BLaER1 (cell line): ENCODE data around the gene RPL3.
"Not testable (repeated sequence)": the region's sequence is repeated elsewhere in the genome, so short reads cannot be mapped to it uniquely, and the experiment has no call there.

Experiments
- H3K27ac ChIP-seq: shearing (Covaris generic); formaldehyde crosslinking; 2 replicates; pipeline ENCODE4 v1.8.1; 2022
- H3K27me3 ChIP-seq: shearing (Covaris generic); formaldehyde crosslinking; 2 replicates; pipeline ENCODE4 v1.8.1; 2022
- H3K36me3 ChIP-seq: shearing (Covaris generic); formaldehyde crosslinking; 2 replicates; pipeline ENCODE4 v1.8.1; 2022
- H3K4me1 ChIP-seq: shearing (Covaris generic); formaldehyde crosslinking; 2 replicates; pipeline ENCODE4 v1.8.1; 2022
- H3K4me2 ChIP-seq: shearing (Covaris generic); formaldehyde crosslinking; 2 replicates; pipeline ENCODE4 v1.8.1; 2022
- H3K4me3 ChIP-seq: shearing (Covaris generic); formaldehyde crosslinking; 2 replicates; pipeline ENCODE4 v1.8.1; 2022
- H3K9ac ChIP-seq: shearing (Covaris generic); formaldehyde crosslinking; 2 replicates; pipeline ENCODE4 v1.8.1; 2022
- H3K9me3 ChIP-seq: shearing (Covaris generic); formaldehyde crosslinking; 2 replicates; pipeline ENCODE4 v1.8.1; 2022
- H4K20me1 ChIP-seq: shearing (Covaris generic); formaldehyde crosslinking; 2 replicates; pipeline ENCODE4 v1.8.1; 2022
- Cebpa-rat ChIP-seq: shearing (Covaris generic); IDR thresholded peaks from 2 replicates; pipeline ENCODE4 v1.8.1; 2022

The RPL3 gene

GRCh38 chr22:39361496-39361895 is 42.1 kb upstream of the RPL3 start:
- Histone ChIP-seq H3K4me1 (peaks cover 91% of the 10 kb centered on the region), H3K36me3 (peaks cover 34% of the 10 kb centered on the region), H3K4me2 (peak overlapping the region; percentile 86), H3K9ac (peak overlapping the region; percentile 72), H3K27me3 (no peaks in the 10 kb centered on the region), H3K9me3 (no peaks in the 10 kb centered on the region), H4K20me1 (peaks cover 65% of the 10 kb centered on the region), H3K27ac (peak overlapping the region; percentile 88), H3K4me3 (no peak overlapping the region)
- no peak for TF ChIP-seq Cebpa-rat

DNA sequence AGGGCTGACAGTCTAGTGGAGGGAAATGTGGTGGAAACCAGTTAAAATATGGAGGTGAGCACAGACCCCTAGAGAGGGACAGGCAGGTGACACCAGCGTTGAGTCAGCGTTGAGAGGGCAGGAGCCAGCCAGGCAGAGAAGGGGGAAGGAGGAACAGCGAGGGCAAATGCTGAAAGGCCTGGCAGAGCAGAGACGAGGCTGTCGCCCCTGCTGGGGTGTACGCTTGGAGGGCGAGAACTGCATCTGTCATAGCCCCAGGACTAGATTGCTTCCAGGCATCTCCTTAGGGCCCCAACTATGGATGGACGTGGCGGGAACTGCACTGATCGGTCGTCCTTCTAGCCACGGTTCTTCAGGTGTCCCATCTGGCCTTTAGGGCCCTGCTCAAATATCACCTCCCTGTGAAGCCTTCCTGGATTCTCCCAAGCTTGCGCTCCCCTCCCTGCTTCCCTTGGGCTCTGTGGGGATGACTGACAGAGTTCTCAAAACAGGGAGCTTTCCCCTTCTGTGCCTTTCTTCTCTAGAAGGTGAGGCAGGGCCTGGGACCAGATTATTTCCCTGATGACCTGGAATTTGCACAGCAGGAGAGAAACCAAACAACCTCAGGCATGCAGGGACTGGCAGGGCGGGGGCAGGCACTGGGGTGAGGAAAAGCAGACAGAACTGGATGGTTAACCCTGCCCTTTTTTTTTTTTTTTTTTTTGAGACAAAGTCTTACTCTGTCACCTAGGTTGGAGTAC is 41.4 kb upstream of the RPL3 start:
- H3K4me2 ChIP-seq = peak overlapping the region; percentile 86
- peaks cover 38% of the 10 kb centered on the region for H3K36me3 ChIP-seq
- H3K4me3 ChIP-seq = no peak overlapping the region
- H3K27me3 ChIP-seq = no peaks in the 10 kb centered on the region
- H3K4me1 ChIP-seq = peaks cover 91% of the 10 kb centered on the region
- H4K20me1 ChIP-seq = peaks cover 68% of the 10 kb centered on the region
- TF ChIP-seq Cebpa-rat = no peak
- H3K9me3 ChIP-seq = no peaks in the 10 kb centered on the region
- H3K9ac ChIP-seq = peak overlapping the region; percentile 35; the same call in 1 of the 2 replicates
- H3K27ac ChIP-seq = peak overlapping the region; percentile 88

GRCh38 chr22:39360242-39360641 is 40.8 kb upstream of the RPL3 start:
- Histone ChIP-seq H3K4me2 (peak overlapping the region; percentile 86), H3K4me1 (peaks cover 91% of the 10 kb centered on the region), H4K20me1 (peaks cover 74% of the 10 kb centered on the region), H3K9me3 (no peaks in the 10 kb centered on the region), H3K4me3 (no peak overlapping the region), H3K27me3 (no peaks in the 10 kb centered on the region), H3K36me3 (peaks cover 40% of the 10 kb centered on the region), H3K9ac (peak overlapping the region; percentile 35; the same call in 1 of the 2 replicates), H3K27ac (peak overlapping the region; percentile 88)
- no peak for TF ChIP-seq Cebpa-rat

DNA sequence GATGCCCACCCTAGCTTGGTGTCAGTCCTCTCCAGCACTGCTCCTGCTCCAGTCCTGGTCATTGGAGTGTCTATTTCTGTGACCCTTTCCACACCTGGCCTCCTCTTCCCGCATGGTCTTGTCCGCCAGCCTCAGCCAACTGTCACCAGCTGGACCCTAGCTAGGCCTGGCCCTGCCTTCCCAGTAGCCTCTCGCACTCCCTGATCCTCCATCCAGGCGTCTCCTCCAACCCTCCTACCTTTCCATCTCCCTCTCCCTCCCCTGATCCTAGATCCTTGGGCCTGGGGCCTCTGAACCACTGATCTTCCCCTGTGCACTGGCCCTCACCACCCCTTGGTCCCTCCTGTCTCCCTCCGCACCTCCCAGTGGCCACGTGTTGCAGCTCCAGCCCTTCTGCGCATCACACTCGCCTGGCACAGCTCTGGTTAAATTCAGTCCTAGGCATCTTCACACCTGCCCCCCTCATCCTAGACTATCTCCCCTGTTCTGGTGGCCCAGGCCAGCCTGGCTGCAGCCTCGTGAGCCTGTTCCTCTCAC is 40.3 kb upstream of the RPL3 start:
- no peak for TF ChIP-seq Cebpa-rat
- peaks cover 46% of the 10 kb centered on the region for H3K36me3 ChIP-seq
- 0 out of 2 replicates have a peak overlapping the region, but pooled peaks have one; percentile 35 for H3K9ac ChIP-seq
- peak overlapping the region; percentile 86 for H3K4me2 ChIP-seq
- peaks cover 91% of the 10 kb centered on the region for H3K4me1 ChIP-seq
- H3K27me3 ChIP-seq = no peaks in the 10 kb centered on the region
- H3K4me3 ChIP-seq = no peak overlapping the region
- H4K20me1 ChIP-seq = peaks cover 79% of the 10 kb centered on the region
- H3K27ac ChIP-seq = peak overlapping the region; percentile 88; the same call in 1 of the 2 replicates
- H3K9me3 ChIP-seq = no peaks in the 10 kb centered on the region

GRCh38 chr22:39358197-39358596 is 38.8 kb upstream of the RPL3 start:
- H3K27ac ChIP-seq, H3K4me3 ChIP-seq, H3K9ac ChIP-seq, H3K4me2 ChIP-seq, H3K9me3 ChIP-seq, H3K27me3 ChIP-seq: not testable (repeated sequence)
- peaks cover 91% of the 10 kb centered on the region for H3K4me1 ChIP-seq
- H3K36me3 ChIP-seq = peaks cover 48% of the 10 kb centered on the region
- H4K20me1 ChIP-seq = peaks cover 79% of the 10 kb centered on the region

DNA sequence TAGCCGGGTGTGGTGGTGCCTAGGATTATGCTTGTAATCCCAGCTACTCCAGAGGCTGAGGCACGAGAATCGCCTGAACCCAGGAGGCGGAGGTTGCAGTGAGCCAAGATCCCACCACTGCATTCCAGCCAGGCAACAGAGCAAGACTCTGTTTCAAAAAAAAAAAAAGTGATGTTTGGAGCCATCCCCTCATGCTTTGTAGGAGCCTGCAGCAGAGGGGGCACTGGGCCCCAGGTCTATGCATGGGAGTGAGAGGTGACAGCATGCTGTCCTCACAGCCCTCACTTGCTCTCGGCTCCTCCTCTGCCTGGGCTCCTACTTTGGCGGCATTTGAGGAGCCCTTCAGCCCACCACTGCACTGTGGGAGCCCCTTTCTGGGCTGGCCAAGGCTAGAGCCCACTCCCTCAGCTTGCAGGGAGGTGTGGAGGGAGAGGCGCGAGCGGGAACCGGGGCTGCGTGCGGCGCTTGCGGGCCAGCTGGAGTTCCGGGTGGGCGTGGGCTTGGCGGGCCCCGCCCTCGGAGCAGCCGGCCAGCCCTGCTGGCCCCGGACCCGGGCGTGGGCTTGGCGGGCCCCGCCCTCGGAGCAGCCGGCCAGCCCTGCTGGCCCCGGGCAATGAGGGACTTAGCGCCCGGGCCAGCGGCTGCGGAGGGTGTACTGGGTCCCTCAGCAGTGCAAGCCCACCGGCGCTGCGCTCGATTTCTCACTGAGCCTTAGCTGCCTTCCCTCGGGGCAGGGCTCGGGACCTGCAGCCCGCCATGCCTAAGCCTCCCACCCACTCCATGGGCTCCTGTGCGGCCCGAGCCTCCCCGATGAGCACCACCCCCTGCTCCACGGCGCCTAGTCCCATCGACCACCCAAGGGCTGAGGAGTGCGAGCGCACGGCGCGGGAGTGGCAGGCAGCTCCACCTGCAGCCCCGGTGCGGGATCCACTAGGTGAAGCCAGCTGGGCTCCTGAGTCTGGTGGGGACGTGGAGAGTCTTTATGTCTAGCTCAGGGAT is 38.0 kb upstream of the RPL3 start:
- H3K36me3 ChIP-seq = peaks cover 48% of the 10 kb centered on the region
- H3K4me1 ChIP-seq = peaks cover 91% of the 10 kb centered on the region
- not testable (repeated sequence) for H3K9ac ChIP-seq, H3K4me3 ChIP-seq, H3K27me3 ChIP-seq, H3K9me3 ChIP-seq
- H3K4me2 ChIP-seq = peak overlapping the region; percentile 53
- peak overlapping the region; percentile 67; the same call in 1 of the 2 replicates for H3K27ac ChIP-seq
- peaks cover 84% of the 10 kb centered on the region for H4K20me1 ChIP-seq

DNA sequence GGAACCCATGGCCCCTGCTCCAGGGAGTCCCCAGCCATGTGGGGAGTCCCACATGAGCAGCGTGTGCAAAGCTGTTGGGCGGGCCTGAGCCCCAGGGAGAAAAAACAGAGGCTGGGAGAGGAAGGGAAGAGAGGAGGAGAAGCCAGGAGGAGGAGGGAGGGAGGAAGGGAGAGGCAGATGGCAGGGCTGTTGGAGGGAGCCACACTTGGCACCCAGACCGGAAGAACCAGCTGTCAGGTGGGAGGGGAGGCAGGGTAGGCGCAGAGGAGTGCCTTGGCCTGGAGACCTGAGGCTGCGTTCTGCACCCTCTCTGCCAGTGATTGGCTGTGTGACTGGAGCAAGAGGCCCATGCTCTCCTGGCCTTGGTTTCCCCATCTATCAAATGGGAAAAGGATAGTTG is 37.0 kb upstream of the RPL3 start:
- Histone ChIP-seq H3K36me3 (peaks cover 48% of the 10 kb centered on the region), H3K4me2 (peak overlapping the region; percentile 53), H3K4me1 (peaks cover 91% of the 10 kb centered on the region), H3K4me3 (no peak overlapping the region), H3K27ac (peak overlapping the region; percentile 67), H3K9ac (no peak overlapping the region), H4K20me1 (peaks cover 86% of the 10 kb centered on the region), H3K9me3 (no peaks in the 10 kb centered on the region), H3K27me3 (no peaks in the 10 kb centered on the region)
- no peak for TF ChIP-seq Cebpa-rat

DNA sequence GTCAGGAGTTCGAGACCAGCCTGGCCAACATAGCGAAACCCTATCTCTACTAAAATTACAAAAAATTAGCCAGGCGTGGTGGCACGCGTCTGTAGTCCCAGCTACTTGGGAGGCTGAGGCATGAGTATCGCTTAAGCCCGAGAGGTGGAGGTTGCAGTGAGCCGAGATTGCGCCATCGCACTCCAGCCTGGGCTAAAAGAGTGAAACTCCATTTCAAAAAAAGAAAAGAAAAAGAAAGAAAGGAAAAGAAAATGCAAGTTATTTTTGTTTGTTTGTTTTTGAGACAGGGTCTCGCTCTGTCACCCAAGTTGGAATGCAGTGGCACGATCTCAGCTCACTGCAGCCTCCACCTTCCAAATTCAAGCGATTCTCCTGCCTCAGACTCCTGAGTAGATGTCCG is 36.4 kb upstream of the RPL3 start:
- H4K20me1 ChIP-seq = peaks cover 86% of the 10 kb centered on the region
- H3K4me3 ChIP-seq, H3K9ac ChIP-seq, H3K27me3 ChIP-seq, H3K9me3 ChIP-seq: not testable (repeated sequence)
- peaks cover 48% of the 10 kb centered on the region for H3K36me3 ChIP-seq
- H3K4me2 ChIP-seq = peak overlapping the region; percentile 53
- H3K27ac ChIP-seq = peak overlapping the region; percentile 67
- H3K4me1 ChIP-seq = peaks cover 91% of the 10 kb centered on the region

DNA sequence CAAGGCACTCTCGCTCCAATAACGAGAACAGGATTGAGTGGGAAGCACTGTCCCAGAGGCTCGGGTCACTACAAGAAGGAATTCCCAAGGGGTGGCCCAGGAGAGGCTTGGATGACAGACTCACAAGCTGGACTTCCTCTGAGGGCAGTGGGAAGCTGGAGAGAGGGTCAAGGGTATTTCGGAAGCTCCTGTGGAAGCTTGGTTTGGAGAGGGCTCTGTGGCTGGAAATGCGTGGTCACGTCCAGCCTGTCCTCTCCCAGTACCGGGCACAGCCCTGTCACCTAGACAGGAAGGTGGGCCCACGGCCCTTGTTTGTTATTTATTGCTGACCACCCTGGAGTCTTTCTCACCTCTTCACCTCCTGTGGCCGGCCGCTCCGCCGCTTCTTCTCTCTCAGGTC is 35.7 kb upstream of the RPL3 start:
- no peaks in the 10 kb centered on the region for H3K9me3 ChIP-seq
- H3K9ac ChIP-seq = no peak overlapping the region
- peaks cover 87% of the 10 kb centered on the region for H3K4me1 ChIP-seq
- H3K27me3 ChIP-seq = no peaks in the 10 kb centered on the region
- H3K4me3 ChIP-seq = no peak overlapping the region
- no peak for TF ChIP-seq Cebpa-rat
- H3K27ac ChIP-seq = peak overlapping the region; percentile 39
- H3K4me2 ChIP-seq = peak overlapping the region; percentile 53
- H4K20me1 ChIP-seq = peaks cover 82% of the 10 kb centered on the region
- H3K36me3 ChIP-seq = peaks cover 41% of the 10 kb centered on the region

- no peaks in the 10 kb centered on the region for H3K27me3 ChIP-seq
- no peak for TF ChIP-seq Cebpa-rat
- H3K9ac ChIP-seq = 0 out of 2 replicates have a peak overlapping the region, but pooled peaks have one; percentile 29
- H3K9me3 ChIP-seq = no peaks in the 10 kb centered on the region
- peak overlapping the region; percentile 100 for H3K4me2 ChIP-seq
- peak overlapping the region; percentile 55; the same call in 1 of the 2 replicates for H3K27ac ChIP-seq
- H3K4me3 ChIP-seq = no peak overlapping the region
- H3K36me3 ChIP-seq = peaks cover 23% of the 10 kb centered on the region
- H4K20me1 ChIP-seq = peaks cover 65% of the 10 kb centered on the region
- peaks cover 80% of the 10 kb centered on the region for H3K4me1 ChIP-seq
Measured at GRCh38 chr22:39353346-39353745, 33.9 kb upstream of the RPL3 start.
